Muscle of leg (tissue), 11 donors: ENCODE results near the gene ASIP. TPM values are rescaled to one million over a fixed set of nuclear protein-coding genes. Genes with fewer than 3 reads are reported as not detected.
A peak's percentile ranks its signal among the peaks of the same experiment; 100 is the strongest.
"Not testable (repeated sequence)": the region's sequence is repeated elsewhere in the genome, so short reads cannot be mapped to it uniquely, and the experiment has no call there.

ENCODE experiments used
- DNase-seq: peaks from one replicate; pipeline ENCODE4 v3.0.0; 2013
- H3K27ac ChIP-seq: one replicate; pipeline ENCODE4 v1.5.1; 2013; ENCODE audit warnings: mild to moderate bottlenecking, low read length, control low read depth
- H3K27me3 ChIP-seq: one replicate; pipeline ENCODE4 v1.6.1; 2013; ENCODE audit warnings: low read length; ENCODE audit not compliant: control insufficient read depth, insufficient read depth
- H3K36me3 ChIP-seq: one replicate; pipeline ENCODE4 v1.6.1; 2013; ENCODE audit warnings: low read length; ENCODE audit not compliant: control insufficient read depth, insufficient read depth
- H3K4me1 ChIP-seq: one replicate; pipeline ENCODE4 v1.6.1; 2013; ENCODE audit warnings: low read length; ENCODE audit not compliant: control insufficient read depth, insufficient read depth
- H3K4me3 ChIP-seq: one replicate; pipeline ENCODE4 v1.5.1; 2013; ENCODE audit warnings: low read length, control low read depth
- H3K9me3 ChIP-seq: replicated peaks from 2 replicates; pipeline ENCODE4 v1.6.1; 2013; ENCODE audit warnings: low read depth, low read length; ENCODE audit not compliant: control insufficient read depth
- WGBS: methylation state at CpG from one replicate; pipeline ENCODE4 v1.1.5; 2013; ENCODE audit warnings: missing lambda C conversion rate; ENCODE audit not compliant: insufficient coverage; 5-methylcytosine and 5-hydroxymethylcytosine counted together
- polyA plus RNA-seq, 8 donors: library from polyadenylated mRNA; unstranded; fragments of 120-200 nt; gene quantifications; one replicate each; pipeline versions ENCODE4 v1.2.1 to v1.2.3, GENCODE V29; 2013; ENCODE audit warnings: inconsistent platforms in 1 of 8, low replicate concordance in 1 of 8; ENCODE audit not compliant: insufficient read length in 8 of 8, insufficient read depth in 1 of 8
- total RNA-seq: library from RNA; stranded (reverse); fragments of 120-200 nt; gene quantifications from one replicate; pipeline ENCODE4 v1.2.4, GENCODE V29; 2013

The ASIP gene
- total and polyA plus RNA-seq, 9 donors, result 0.27 to 1.8 (median 0.36) TPM; not detected in 2

DNA sequence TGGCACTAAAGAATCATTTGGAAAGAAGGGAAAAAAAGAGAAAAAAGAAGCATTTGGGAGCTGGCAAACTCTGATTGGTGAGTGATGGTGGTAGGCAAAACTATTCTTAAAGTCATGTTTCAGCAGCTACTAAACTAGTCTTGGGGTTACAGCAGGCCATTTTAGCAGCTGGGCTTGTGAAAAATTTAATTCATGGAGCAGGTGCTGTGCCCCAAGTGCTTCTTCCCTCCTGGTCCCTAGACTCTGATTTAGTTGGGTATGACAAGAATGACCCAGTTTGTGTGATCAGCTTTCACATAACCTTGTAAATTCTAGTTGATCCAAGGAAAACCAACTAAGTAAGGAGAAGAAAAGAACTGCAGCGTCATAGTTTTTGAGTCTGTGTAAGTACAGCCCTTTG is 1.1 kb upstream of the ASIP start:
- Histone ChIP-seq H3K27me3 (no peaks in the 10 kb centered on the region), H3K4me1 (no peaks in the 10 kb centered on the region)

DNA sequence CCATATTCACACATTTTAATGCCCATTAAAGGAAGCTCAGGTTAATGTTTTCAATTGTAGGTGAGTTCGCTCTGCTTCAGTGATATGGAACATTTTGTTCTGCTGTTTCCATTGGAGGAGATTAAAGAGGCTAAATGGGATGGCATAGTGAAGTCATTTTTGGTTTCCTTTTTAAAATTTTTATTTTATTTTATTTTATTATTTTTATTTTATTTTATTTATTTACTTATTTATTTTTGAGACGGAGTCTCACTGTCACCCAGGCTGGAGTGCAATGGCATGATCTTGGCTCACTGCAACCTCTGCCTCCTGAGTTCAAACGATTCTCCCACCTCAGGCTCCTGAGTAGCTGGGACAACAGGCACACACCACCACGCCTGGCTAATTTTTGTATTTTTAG is 792 bp downstream of the ASIP start:
- not testable (repeated sequence) for H3K27me3 ChIP-seq, H3K4me1 ChIP-seq, DNase-seq, H3K9me3 ChIP-seq, H3K36me3 ChIP-seq, H3K27ac ChIP-seq, H3K4me3 ChIP-seq
- WGBS, result no CpG with 5 or more reads among the region's 4 CpGs

More for the DNA sequence above, 1.1 kb upstream of the ASIP start:
- WGBS, result no CpG with 5 or more reads among the region's 1 CpG
- Histone ChIP-seq H3K27ac (no peak overlapping the region), H3K4me3 (no peak overlapping the region), H3K9me3 (peaks cover 2% of the 10 kb centered on the region), H3K36me3 (no peaks in the 10 kb centered on the region)
- DNase-seq, result no peak

DNA sequence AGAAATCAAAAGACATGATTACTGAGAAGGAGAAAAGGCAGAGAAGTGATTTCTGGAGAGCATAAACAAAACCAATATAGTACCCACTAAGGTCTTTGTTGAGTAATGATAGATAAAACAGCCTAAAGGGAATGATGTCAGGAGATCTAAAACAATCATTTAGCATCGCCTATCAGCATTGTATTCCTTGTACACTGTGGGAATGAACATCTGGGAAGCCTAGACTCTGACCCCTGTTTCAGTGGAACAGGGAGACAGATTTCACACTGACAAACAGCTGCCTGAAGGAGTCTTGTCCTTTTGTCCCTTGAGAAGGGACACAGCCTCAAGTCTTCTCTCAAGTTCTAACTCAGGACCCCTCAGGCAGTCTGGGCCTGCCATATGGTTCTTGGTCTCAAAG is 1.7 kb downstream of the ASIP start:
- Histone ChIP-seq H3K4me1 (no peaks in the 10 kb centered on the region), H3K36me3 (no peaks in the 10 kb centered on the region), H3K4me3 (no peak overlapping the region), H3K9me3 (peaks cover 2% of the 10 kb centered on the region), H3K27ac (no peak overlapping the region), H3K27me3 (no peaks in the 10 kb centered on the region)
- 25% methylated on average over 1 of the region's 1 CpG for WGBS
- no peak for DNase-seq

DNA sequence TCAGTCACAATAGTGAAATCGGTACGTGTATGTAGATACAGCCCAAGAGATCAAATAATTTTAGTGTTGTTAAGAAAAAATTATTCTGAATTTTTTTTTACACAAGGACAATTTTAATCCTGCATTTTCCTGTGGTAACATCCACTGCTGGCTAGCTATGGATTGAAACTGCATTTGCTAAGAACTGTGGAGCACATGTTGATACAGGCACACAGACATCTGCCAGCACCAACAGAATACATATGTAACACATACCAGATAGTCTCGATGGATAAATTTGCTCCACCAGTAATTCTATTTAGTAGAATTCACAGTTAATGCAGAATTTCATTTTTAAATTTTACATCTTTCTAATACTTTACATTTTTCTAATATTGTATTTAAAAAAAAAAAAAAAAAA is 2.2 kb downstream of the ASIP start:
- no peaks in the 10 kb centered on the region for H3K4me1 ChIP-seq
- H3K27me3 ChIP-seq, result no peaks in the 10 kb centered on the region
- H3K27ac ChIP-seq, result no peak overlapping the region
- DNase-seq, result no peak
- no CpG with 5 or more reads among the region's 3 CpGs for WGBS
- H3K9me3 ChIP-seq, result no peaks in the 10 kb centered on the region
- no peaks in the 10 kb centered on the region for H3K36me3 ChIP-seq
- no peak overlapping the region for H3K4me3 ChIP-seq

DNA sequence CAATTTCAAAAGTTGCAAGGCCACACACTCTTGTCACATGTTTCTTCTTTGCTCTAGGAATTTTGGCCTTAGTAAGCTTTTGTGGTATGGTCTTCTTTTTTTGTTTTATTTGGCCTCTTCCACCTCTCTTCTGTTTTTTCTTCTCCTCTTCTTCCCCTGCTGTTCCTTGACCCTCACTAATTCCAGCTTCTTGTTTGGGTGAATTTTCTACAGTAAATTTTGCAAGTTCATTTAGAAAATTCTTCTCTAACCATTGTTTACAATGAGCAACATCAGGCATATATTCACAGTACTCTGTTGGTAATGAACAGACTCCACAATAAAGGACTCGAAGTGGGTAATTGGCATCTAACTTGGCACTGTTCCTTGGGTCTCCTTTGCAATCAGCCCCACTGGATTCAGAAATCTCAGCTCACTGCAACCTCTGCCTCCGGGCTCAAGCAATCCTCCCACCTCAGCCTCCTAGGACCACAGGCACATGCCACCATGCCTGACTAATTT is 5.0 kb downstream of the ASIP start:
- WGBS, result no CpG with 5 or more reads among the region's 2 CpGs
- H3K36me3 ChIP-seq, result no peaks in the 10 kb centered on the region
- H3K9me3 ChIP-seq, result no peaks in the 10 kb centered on the region
- DNase-seq, result no peak
- no peaks in the 10 kb centered on the region for H3K4me1 ChIP-seq
- H3K4me3 ChIP-seq, result no peak overlapping the region
- no peak overlapping the region for H3K27ac ChIP-seq
- H3K27me3 ChIP-seq, result no peaks in the 10 kb centered on the region

DNA sequence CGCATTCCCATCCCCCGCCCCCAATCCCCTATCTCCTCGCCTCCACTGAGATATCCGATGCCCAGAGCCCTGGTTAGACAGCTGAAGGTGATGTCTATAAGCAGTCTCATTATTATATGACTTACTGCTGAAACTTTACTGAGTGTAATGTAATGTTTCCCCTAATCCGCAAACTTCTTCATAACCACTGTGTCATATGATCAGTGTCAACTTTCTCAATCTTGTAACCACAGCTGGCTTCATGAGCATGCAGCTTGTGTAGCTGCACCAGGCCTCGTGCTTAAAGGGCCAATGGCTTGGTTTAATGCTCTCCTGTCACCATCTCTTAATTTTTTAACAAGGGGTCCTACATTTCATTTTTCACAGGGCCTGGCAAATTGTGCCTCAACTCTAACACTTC is 8.1 kb downstream of the ASIP start:
- Histone ChIP-seq H3K27ac (no peak overlapping the region), H3K4me3 (no peak overlapping the region), H3K27me3 (no peaks in the 10 kb centered on the region), H3K9me3 (no peaks in the 10 kb centered on the region), H3K36me3 (no peaks in the 10 kb centered on the region), H3K4me1 (no peaks in the 10 kb centered on the region)
- peak; percentile 71 for DNase-seq
- 18% methylated on average over 1 of the region's 6 CpGs for WGBS

DNA sequence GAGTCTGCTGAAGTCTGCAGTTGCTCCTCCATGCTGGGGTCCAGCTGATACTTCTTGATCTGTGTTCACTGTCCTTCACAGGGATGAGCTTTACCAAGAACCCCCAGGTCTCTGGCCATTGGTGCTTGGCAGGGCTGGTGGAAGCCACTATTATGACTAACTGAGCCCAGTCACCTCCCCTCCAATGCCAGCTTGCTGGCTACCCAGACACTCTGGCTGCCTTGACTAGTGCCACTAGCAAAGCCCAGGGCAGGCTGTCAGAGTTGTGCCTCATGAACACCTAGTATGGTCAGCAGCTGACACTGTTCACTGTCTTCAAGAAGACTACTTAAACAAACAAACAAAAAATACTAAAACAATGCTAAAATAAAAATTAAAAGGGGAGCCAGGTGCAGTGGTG is 8.8 kb downstream of the ASIP start:
- H3K36me3 ChIP-seq, result no peaks in the 10 kb centered on the region
- no peaks in the 10 kb centered on the region for H3K4me1 ChIP-seq
- H3K9me3 ChIP-seq, result no peaks in the 10 kb centered on the region
- H3K4me3 ChIP-seq, result no peak overlapping the region
- no peak overlapping the region for H3K27ac ChIP-seq
- H3K27me3 ChIP-seq, result no peaks in the 10 kb centered on the region
- DNase-seq, result no peak

DNA sequence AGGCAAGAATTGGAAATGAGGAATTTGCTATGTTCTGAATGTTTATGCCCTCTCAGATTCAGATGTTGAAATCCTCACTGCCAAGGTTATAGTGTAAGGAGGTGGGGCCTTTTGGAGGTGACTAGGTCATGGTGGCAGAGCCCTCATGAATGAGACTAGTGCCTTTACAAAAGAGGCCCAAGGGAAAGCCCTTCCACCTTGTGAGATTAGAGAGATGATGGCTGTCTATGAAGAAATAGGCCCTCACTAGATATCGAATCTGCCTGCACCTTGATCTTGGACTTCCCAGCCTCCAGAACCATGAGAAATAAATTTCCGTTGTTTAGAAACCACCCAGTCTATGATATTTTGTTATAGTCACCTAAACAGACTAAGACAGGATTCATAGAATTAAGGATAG is 10.4 kb downstream of the ASIP start:
- H3K27ac ChIP-seq, result no peak overlapping the region
- WGBS, result no CpG with 5 or more reads among the region's 2 CpGs
- no peaks in the 10 kb centered on the region for H3K9me3 ChIP-seq
- no peaks in the 10 kb centered on the region for H3K4me1 ChIP-seq
- no peak overlapping the region for H3K4me3 ChIP-seq
- no peaks in the 10 kb centered on the region for H3K36me3 ChIP-seq
- H3K27me3 ChIP-seq, result no peaks in the 10 kb centered on the region
- no peak for DNase-seq

DNA sequence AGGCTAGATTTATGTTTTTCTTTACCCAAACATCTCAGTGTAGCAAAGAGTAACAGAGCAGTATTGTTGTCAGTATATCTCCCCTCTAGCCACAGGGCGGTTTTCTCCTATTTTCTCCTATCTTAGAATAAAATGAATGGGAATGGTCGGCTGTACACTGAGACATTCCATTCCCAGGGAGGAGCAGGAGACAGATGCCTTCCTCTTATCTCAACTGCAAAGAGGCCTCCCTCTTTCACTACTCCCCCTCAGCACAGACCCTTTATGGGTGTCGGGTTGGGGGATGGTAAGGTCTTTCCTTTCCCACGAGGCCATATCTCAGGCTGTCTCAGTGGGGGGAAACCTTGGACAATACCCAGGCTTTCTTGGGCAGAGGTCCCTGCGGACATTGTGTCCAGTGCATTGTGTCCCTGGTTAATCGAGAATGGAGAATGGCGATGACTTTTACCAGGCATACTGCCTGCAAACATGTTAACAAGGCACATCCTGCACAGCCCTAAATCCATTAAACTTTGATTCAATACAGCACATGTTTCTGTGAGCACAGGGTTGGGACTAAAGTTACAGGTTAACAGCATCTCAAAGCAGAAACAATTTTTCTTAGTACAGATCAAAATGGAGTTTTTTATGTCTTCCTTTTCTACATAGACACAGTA is 11.3 kb downstream of the ASIP start:
- 75% methylated on average over 2 of the region's 7 CpGs for WGBS
- H3K9me3 ChIP-seq, H3K27me3 ChIP-seq, DNase-seq, H3K4me1 ChIP-seq, H3K27ac ChIP-seq, H3K36me3 ChIP-seq, H3K4me3 ChIP-seq: not testable (repeated sequence)

DNA sequence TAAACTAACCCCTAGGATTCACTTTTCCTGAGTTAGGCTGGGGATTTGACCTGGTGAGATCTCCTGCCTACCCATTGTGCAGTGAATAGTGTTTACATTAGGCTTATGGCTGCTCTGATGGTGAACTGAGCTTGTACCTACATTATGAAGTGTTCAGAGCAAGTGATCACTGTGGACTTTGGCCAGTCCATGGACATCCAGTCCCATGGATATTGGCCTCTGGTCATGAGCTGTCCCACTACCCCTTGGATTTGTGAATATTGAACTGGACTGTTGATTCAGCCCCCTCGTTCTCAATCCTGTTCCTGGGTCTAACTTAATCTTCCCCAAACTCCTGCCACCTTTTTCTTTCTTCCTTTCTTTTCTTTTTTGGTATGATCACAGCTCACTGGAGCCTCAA is 13.8 kb downstream of the ASIP start:
- Histone ChIP-seq H3K36me3 (no peaks in the 10 kb centered on the region), H3K9me3 (no peaks in the 10 kb centered on the region), H3K4me3 (no peak overlapping the region), H3K4me1 (no peaks in the 10 kb centered on the region), H3K27ac (no peak overlapping the region), H3K27me3 (no peaks in the 10 kb centered on the region)
- WGBS, result 56% methylated on average over 1 of the region's 1 CpG
- no peak for DNase-seq

DNA sequence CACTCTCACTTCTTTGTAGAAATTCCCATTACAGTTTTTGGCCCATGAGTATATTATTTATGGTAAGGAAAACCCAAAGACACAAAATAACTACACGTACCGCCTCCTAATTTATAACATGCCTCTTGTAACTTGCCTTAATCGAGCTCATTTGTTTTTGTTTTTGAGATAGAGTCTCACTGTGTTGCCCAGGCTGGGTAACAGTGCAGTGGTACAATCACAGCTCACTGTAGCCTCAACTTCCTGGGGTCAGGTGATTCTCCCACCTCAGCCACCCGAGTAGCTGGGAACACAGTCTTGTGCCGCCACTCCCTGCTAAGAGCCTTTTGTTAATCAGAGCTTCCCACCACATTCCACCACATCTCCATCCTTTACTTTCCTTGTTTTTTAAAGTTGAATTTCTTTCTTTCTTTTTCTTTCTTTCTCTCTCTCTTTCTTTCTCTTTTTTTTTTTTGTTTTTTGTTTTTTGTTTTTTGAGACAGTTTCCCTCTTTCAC is 15.5 kb downstream of the ASIP start:
- WGBS, result no CpG with 5 or more reads among the region's 5 CpGs
- Histone ChIP-seq H3K27ac (no peak overlapping the region), H3K4me1 (no peaks in the 10 kb centered on the region)

More for the DNA sequence above, 15.5 kb downstream of the ASIP start:
- DNase-seq, result no peak
- Histone ChIP-seq H3K9me3 (no peaks in the 10 kb centered on the region), H3K36me3 (no peaks in the 10 kb centered on the region), H3K27me3 (no peaks in the 10 kb centered on the region), H3K4me3 (no peak overlapping the region)
